Right lobe of liver (tissue), 6 donors: ENCODE measurements around the gene SYTL4. TPM values are rescaled to one million over a fixed set of nuclear protein-coding genes. Genes with fewer than 3 reads are reported as not detected.

Source experiments
- ATAC-seq, 4 donors: fragments of 200-7000 bp; cut with Tn5 transposase; one replicate each; pipeline ENCODE4 v1.9.1; 2020; ENCODE audit warnings: mild to moderate bottlenecking in 4 of 4, moderate library complexity in 4 of 4
- DNase-seq, 3 donors: peaks; one replicate each; pipeline ENCODE4 v3.0.0-alpha.2; 2020
- H3K27ac ChIP-seq, 3 donors: fragments of 200-600 bp; one replicate each; pipeline ENCODE4 v1.8.0; 2022
- H3K27me3 ChIP-seq, 2 donors: fragments of 200-600 bp; one replicate each; pipeline ENCODE4 v1.8.0; 2022
- H3K36me3 ChIP-seq, 4 donors: fragments of 200-600 bp; sonication (generic) in 1 of 4; one replicate each; pipeline versions ENCODE4 v1.5.1 to v1.8.0; 2017 to 2022; ENCODE audit warnings: control low read depth in 1 of 4
- H3K4me1 ChIP-seq, 4 donors: fragments of 200-600 bp; sonication (generic) in 1 of 4; one replicate each; pipeline versions ENCODE4 v1.5.1 to v1.8.0; 2017 to 2022; ENCODE audit warnings: control low read depth in 1 of 4
- H3K4me3 ChIP-seq, 3 donors: fragments of 200-600 bp; one replicate each; pipeline ENCODE4 v1.8.0; 2022
- H3K9me3 ChIP-seq, 4 donors: fragments of 200-600 bp; sonication (generic) in 1 of 4; one replicate each; pipeline versions ENCODE4 v1.5.1 to v1.8.0; 2017 to 2022; ENCODE audit warnings: control low read depth in 1 of 4
- POLR2A ChIP-seq: fragments of 450-650 bp; IDR thresholded peaks from one replicate; pipeline ENCODE4 v1.6.1; 2017; ENCODE audit warnings: antibody characterized with exemption, mild to moderate bottlenecking
- WGBS: methylation state at CpG from one replicate; pipeline ENCODE4 v1.1.6; 2018; ENCODE audit warnings: low coverage, low lambda C conversion rate; ENCODE audit not compliant: insufficient coverage; ENCODE audit errors: missing lambda C conversion rate; 5-methylcytosine and 5-hydroxymethylcytosine counted together
- intact Hi-C, 2 donors: fragments of 100-400 bp; cut with DNase I; formaldehyde crosslinking; loops; one replicate each; pipeline versions ENCODE4 v1.11.2 to v1.14.1; 2022
- total RNA-seq, 6 experiments: library from RNA; depleted of rRNA in 2 of 6; stranded (reverse); fragments of >200 nt in 2 of 6; fragmentation: NEBNext Ultra II Directional in 3 of 6; extraction: Animal tissue kit (Norgen Biotek cat#: 25700) in 3 of 6; gene quantifications; one replicate each; pipeline versions ENCODE4 v1.1.0 to v1.2.4, GENCODE V29; 2016 to 2023
- TF ChIP-seq, protein P1 (sequence below), 4 donors: fragments of 200-600 bp in 3 of 4; fragments of 450-650 bp in 1 of 4; IDR thresholded peaks; one replicate each; pipeline versions ENCODE4 v1.5.1 to v1.8.0; 2016 to 2022; ENCODE audit warnings: antibody characterized with exemption in 4 of 4, mild to moderate bottlenecking in 2 of 4
- donor health status: DM: no; HTN: yes; CAD: no.
- donor health status: DM: no; HTN: no; CAD: no.
- donor health status: DM: no; HTN: no; CAD: no.
- donor health status: DM: no; HTN: yes; CAD: no.
- donor health status: DM: no; HTN: yes; CAD: no.

Gene SYTL4
- total RNA-seq, 6 experiments from 2014 or later, result 7.0 to 24.0 (median 15.2) TPM

DNA sequence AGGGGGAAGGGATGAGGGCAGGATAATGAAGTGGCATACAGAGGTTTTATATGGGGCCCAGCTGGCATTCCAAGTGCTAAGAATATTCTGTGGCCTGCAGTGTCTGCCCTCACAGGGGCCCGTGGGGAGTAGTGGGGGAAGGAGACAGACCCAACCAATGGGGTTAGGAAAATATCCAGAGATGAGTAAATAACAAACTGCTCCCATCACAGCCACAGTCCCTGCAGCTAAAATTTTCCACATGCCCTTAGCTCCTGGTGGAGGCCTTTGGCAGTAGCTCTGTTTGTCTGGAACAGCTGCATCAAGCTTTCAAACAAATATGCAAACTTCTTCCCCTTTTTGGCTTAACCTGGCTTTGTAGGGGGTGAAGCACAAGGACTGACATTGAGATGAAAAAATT is 84.8 kb downstream of the SYTL4 start:
- peak in 3 of 4 donors; percentile 5 to 59 (median 20) for ATAC-seq
- H3K27ac ChIP-seq, result peak overlapping the region; percentile 80 to 83 (median 82)

DNA sequence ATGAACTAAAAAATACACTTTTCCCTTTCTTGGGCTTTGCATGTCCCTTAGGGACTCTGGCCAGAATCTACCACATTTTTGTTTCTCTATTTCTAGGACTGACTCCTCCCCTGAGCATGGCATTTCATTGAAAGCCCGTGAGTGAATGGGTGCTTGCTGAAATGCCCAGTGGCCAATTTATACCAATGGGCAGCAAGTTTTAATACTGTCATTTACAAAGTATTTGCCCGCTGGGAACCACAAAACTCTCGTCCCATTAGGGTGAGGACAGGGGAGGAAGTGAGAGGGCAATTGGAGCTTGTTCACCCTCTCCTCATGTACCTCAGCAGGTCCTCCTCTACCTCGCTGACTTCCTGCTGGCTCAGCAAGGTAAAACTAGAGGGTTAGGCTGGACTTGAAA is 86.8 kb downstream of the SYTL4 start:
- no peak for TF ChIP-seq POLR2A
- TF ChIP-seq, protein P1, sequence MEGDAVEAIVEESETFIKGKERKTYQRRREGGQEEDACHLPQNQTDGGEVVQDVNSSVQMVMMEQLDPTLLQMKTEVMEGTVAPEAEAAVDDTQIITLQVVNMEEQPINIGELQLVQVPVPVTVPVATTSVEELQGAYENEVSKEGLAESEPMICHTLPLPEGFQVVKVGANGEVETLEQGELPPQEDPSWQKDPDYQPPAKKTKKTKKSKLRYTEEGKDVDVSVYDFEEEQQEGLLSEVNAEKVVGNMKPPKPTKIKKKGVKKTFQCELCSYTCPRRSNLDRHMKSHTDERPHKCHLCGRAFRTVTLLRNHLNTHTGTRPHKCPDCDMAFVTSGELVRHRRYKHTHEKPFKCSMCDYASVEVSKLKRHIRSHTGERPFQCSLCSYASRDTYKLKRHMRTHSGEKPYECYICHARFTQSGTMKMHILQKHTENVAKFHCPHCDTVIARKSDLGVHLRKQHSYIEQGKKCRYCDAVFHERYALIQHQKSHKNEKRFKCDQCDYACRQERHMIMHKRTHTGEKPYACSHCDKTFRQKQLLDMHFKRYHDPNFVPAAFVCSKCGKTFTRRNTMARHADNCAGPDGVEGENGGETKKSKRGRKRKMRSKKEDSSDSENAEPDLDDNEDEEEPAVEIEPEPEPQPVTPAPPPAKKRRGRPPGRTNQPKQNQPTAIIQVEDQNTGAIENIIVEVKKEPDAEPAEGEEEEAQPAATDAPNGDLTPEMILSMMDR (IDR thresholded peaks at IDR 0.05), result no peak
- intact Hi-C loops, result no loop called here
- Histone ChIP-seq H3K4me1 (peaks cover 0 to 28% (median 7%) of the 10 kb centered on the region in 4 donors), H3K9me3 (no peaks in the 10 kb centered on the region), H3K36me3 (no peaks in the 10 kb centered on the region), H3K4me3 (no peak overlapping the region), H3K27ac (no peak overlapping the region), H3K27me3 (peaks cover 0 to 6% of the 10 kb centered on the region in 2 donors)
- DNase-seq, result no peak
- no peak for ATAC-seq
- 45% methylated on average over 4 of the region's 4 CpGs for WGBS

More for the DNA sequence above, 84.8 kb downstream of the SYTL4 start:
- no peak for DNase-seq
- WGBS, result 17% methylated on average over 1 of the region's 1 CpG
- intact Hi-C loops, result no loop called here
- Histone ChIP-seq H3K4me1 (peaks cover 0 to 34% (median 10%) of the 10 kb centered on the region in 4 donors), H3K27me3 (no peaks in the 10 kb centered on the region), H3K4me3 (no peak overlapping the region), H3K9me3 (no peaks in the 10 kb centered on the region), H3K36me3 (no peaks in the 10 kb centered on the region)
- no peak for TF ChIP-seq POLR2A
- TF ChIP-seq, protein P1 (IDR thresholded peaks at IDR 0.05), result peak in 1 of 4 donors; percentile 16

DNA sequence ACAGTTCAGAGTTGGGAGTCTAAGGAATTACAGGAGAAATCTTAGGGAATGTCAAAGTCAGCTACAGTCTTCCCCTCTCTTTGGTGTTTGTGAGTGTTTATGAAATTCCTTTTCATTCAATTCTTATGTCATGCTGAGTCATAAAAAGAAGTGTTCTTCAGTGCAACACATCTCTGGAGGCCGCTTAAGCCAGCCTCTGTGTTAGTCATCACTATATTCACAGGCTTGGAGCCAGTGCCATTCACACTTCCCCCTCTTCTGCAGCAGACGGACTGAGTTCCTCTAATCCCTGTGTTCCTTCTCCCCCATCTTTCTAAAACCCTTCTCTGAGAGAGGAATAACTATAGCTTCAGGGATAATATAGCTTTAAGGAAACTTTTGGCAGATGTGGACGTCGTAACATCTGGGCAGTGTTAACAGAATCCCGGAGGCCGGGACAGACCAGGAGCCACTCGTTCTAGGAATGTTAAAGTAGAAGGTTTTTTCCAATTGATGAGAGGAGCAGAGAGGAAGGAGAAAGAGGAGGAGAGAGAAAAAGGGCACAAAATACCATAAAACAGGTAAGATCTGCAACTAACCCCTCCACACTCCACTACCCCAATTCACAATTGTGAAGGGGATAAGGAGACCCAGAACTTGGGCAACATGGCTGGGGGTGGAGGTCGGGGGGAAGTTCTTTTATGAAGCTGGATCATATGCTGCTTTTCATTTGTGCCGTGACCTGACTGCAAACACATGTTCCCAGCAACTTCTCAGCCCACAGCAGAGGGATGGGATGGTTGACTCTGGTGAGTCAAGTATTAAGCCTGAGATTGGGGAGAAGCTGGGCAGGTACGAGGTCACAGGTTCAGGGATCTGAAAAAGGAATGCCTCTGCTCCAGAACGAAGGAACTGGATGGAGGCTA is 87.7 kb downstream of the SYTL4 start, which contains the start of gene SRPX2:
SRPX2 (plus strand) TSS at position 244 of the 905 bp plus-strand sequence. CDS start 2,124 bp downstream, outside the sequence.
- Histone ChIP-seq H3K4me3 (no peak within 1 kb of the TSS), H3K27me3 (peaks cover 0 to 6% of the 10 kb centered on the region in 2 donors), H3K36me3 (no peaks in the 10 kb centered on the region), H3K9me3 (no peaks in the 10 kb centered on the region), H3K27ac (no peak within 1 kb of the TSS), H3K4me1 (peaks cover 0 to 28% (median 7%) of the 10 kb centered on the region in 4 donors)
- ATAC-seq (peak in 3 of 4 donors; percentile 21 to 78 (median 52)), DNase-seq (no peak)
- TF ChIP-seq, protein P1 (IDR thresholded peaks at IDR 0.05), result no peak
- peak; percentile 32 for TF ChIP-seq POLR2A
- WGBS, result 49% methylated on average over 11 of the region's 11 CpGs
- intact Hi-C loops, result no loop called here

DNA sequence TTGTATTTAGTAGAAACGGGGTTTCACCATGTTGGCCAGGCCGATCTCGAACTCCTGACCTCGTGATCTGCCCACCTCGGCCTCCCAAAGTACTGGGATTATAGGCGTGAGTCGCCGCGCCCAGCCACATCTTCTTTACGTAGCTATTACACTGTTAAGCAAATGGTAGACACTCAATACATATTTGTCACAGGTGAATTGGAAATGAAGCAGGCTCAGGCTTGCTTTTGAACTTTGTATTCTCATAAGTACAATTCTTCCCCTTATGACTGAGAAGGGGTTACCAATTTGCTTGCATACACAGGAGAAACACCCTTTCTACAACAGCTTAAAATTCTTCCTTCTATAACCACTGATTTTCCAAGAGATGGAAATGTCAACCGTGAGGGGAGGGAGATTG is 88.7 kb downstream of the SYTL4 start:
- 68% methylated on average over 11 of the region's 11 CpGs for WGBS
- Histone ChIP-seq H3K36me3 (no peaks in the 10 kb centered on the region), H3K27me3 (peaks cover 0 to 6% of the 10 kb centered on the region in 2 donors), H3K27ac (no peak overlapping the region), H3K4me1 (peaks cover 0 to 18% (median 6%) of the 10 kb centered on the region in 4 donors), H3K4me3 (no peak overlapping the region), H3K9me3 (no peaks in the 10 kb centered on the region)
- intact Hi-C loops, result no loop called here
- no peak for ATAC-seq
- TF ChIP-seq POLR2A, result no peak
- TF ChIP-seq, protein P1 (IDR thresholded peaks at IDR 0.05), result no peak
- DNase-seq, result no peak
